Right kidney (tissue), 1 donor: Measurements from ENCODE around the gene TNFRSF9.
"Not testable (repeated sequence)": the region's sequence is repeated elsewhere in the genome, so short reads cannot be mapped to it uniquely, and the experiment has no call there.

Experiments
- DNase-seq: peaks from one replicate; pipeline ENCODE4 v3.0.0-alpha.2; 2016

TNFRSF9 gene

DNA sequence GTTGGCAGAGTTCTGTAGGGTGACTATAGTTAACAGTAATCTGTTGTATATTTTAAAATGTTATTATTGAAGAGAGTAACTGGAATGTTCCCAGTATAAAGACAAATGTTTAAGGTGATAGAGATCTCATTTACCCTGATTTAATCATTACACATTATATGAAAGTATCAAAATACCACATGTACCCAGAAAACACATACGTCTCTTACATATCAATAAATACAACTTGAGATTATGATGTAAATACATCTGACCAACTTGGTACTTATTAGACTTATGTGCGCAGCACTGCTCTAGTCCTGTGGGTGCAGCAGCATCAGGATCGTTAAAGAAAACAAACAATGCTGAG lies 20.2 kb upstream of the TNFRSF9 start:
- DNase-seq, result no peak

DNA sequence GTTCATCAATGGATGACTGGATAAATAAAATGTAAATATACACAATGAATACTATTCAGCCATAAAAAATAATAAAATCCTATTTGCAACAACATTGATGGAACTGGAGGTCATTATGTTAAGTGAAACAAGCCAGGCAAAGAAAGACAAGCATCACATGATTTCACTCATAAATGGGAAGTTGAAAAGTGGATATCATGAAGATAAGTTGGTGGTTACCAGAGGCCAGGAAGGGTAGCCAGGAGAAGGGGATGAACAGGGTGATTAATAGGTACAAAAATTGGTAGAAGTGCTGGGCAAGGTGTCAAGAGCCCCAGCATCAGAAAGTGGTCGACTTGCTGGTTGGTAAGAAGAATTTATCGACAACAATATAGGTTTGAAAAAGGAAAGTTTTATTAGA lies 19.5 kb upstream of the TNFRSF9 start:
- DNase-seq, result no peak

GRCh38 chr1:7956218-7957032 lies 15.8 kb upstream of the TNFRSF9 start:
- no peak for DNase-seq

GRCh38 chr1:7954683-7955082 lies 14.0 kb upstream of the TNFRSF9 start:
- DNase-seq, result no peak

DNA sequence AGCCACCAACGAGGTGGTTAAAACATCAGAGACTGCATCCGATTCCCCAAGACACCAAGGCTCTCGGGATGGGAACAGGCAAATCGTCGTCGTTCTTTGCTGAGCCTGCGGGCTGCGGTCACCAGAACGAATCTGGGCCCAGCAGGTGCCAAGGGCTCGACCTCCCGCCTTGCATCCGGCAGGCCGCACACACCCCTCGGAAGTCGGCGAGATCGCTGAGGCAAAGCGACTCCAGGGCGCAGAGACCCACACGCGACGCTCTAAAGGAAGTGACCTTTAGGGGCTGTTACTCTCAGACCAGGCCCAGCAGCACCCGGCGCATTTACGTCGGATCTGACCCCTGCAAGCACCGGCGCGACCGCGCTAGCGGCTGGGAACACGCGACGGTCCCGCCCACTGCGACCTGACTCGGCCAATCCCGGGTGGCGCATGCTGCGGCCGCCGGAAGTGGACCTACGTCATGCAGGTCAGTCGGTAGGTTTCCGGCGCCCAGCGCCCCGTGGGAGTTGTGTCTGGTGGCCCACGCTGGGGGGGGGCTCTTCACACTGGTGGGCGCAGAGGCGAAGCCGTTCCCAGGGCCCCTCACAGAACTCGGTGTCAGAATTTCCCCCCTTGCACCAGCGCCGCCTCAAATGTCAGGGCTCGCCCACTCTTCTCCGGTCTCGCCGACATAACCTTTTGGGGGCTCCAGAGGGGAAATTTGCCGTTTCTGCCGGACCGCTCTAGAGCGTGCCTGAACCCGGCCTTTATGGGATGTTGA lies 13.4 kb upstream of the TNFRSF9 start:
- peak; percentile 92 for DNase-seq

DNA sequence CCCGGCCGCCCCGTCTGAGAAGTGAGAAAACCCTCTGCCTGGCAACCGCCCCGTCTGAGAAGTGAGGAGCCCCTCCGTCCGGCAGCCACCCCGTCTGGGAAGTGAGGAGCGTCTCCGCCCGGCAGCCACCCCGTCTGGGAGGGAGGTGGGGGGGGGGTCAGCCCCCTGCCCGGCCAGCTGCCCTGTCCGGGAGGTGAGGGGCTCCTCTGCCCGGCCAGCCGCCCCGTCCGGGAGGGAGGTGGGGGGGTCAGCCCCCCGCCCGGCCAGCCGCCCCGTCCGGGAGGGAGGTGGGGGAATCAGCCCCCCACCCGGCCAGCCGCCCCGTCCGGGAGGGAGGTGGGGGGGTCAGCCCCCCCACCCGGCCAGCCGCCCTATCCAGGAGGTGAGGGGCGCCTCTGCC lies 12.2 kb upstream of the TNFRSF9 start:
- not testable (repeated sequence) for DNase-seq

DNA sequence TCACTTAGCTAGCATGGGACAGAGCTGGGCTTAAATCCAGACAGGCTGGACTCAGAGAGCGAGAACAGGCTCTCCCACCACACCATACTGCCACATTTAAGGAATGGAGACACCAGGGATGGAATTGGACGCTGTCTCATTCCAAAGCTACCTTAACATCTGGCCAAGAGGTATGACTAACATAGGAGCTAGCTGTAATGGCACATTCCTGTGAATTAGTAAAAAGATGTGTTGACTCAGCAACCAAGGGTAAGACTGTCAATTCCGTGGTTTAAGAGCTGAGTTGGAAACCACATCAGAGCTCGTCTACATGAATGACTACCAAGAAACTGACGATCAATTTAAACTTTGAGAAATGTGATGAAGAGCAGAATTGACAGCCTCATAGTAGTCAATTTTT lies 8.3 kb upstream of the TNFRSF9 start:
- no peak for DNase-seq

DNA sequence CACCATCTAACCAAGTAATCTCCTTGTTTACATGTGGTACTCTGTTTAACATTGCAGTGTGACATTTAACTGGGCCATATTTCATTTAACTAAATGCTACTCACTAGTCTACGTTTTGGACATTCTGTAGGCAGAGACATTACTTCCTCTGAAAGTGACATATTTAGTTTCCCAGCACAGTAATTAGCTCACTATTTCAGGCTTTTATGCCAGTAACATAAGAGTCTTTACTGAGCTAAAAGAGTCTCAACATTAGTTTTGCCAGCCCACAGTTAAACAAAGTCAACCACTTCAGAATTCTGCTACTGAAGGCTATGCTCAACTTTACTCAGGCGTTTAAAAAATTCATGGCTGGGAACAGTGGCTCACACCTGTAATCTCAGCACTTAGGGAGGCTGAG lies 2.6 kb upstream of the TNFRSF9 start:
- DNase-seq, result no peak

GRCh38 chr1:7942214-7942921 lies 1.7 kb upstream of the TNFRSF9 start:
- peak; percentile 60 for DNase-seq

DNA sequence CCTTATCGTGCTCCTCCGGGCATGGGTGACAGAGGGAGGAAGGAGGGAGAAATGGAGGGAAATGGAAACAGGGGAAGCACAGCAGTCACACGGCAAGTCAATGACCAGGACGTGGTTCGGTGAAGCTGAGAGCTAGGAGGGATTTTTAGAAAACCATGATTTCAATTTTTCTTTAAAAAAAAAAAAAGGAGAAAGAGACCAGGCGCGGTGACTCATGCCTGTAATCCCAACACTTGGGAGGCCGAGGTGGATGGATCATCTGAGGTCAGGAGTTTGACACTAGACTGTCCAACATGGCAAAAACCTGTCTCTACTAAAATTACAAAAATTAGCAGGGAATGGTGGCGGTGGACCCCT lies 776 bp upstream of the TNFRSF9 start:
- no peak for DNase-seq

DNA sequence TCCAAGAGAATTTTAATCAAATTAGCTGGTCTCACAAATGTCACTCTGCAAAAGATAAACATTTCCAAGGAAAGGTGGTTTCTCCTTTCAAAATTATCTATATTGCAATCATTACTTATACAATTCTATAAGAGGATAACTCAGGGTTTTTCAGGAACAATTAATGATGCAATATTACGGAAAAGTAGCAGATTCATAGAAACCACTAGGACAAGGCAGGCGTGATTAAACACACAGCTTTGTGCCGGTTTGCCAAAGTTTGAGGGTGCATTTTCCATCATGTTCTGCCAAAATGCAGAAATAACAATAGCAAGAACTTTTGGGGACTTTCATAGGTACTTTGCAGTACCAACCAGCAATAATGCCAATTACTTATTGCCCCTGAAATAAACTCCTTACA lies 605 bp downstream of the TNFRSF9 start:
- DNase-seq, result no peak

DNA sequence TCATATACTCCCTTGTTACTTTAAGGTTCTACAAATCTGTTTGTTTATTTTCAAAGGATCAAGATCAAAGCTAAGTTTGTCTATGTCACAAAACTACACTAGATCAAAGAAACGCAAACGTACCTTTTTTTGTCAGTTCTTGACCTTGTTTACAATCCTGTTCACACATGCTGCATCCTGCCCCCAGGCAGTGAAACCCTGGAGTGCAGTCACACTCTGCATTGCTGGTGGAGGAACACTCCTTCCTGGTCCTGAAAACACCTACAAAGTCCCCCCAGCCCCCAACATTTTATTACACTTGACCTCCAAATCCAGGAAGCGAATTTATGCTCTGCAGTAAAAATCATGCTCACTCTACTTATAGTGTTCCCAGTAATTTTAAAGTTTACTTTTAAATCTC lies 2.6 kb downstream of the TNFRSF9 start:
- DNase-seq, result no peak

GRCh38 chr1:7932524-7933138 lies 8.0 kb downstream of the TNFRSF9 start:
- no peak for DNase-seq

DNA sequence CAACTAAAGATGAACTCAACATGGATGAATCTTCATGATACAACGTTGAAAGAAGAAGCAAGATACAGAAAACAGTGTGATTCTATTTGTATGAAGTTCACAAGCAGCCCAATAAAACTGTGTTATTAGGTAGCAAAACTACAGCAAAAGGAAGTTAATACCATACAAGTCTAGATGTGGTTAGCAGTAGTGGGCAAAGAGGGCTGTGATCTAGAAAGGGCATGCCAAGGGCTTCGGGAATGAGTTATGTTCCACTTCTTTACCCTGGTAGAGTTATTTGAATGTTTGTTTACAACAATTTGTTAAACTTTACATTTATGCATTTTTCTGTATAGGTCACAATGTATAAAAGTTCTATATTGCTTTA lies 9.2 kb downstream of the TNFRSF9 start:
- DNase-seq, result no peak

DNA sequence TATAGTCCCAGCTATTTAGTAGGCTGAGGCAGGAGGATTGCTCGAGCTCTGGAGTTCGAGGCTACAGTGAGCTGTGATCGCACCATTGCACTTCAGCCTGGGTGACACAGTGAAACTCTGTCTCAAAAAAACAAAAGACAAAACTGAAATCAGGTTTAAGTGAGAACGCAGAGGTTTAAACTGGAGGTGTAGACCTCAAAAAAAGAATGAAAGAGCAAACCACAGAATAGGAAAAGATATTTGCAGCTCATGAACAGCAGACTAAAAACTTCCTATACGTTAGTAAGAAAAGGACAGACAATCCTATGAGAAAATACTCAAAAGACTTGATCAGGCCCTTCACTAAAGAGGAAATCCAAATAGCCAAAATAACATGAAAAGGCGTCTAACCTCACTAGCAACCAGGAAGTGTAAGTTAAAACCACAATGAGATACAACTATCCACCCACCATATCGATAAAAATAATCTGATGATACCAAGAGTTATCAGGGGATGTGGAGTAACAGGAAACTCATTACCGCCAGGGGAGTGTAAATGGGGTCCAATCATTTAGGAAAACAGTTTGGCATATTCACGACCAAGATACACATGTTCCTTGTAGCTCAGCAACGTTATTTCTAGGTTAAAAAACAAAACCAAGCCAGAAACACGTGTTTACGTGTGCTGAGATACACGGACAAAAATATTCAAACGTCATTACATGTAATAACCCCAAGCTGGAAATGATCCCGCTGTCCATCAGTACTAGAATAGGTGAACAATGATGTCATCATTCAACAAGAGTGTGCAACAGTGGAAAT lies 9.8 kb downstream of the TNFRSF9 start:
- no peak for DNase-seq

DNA sequence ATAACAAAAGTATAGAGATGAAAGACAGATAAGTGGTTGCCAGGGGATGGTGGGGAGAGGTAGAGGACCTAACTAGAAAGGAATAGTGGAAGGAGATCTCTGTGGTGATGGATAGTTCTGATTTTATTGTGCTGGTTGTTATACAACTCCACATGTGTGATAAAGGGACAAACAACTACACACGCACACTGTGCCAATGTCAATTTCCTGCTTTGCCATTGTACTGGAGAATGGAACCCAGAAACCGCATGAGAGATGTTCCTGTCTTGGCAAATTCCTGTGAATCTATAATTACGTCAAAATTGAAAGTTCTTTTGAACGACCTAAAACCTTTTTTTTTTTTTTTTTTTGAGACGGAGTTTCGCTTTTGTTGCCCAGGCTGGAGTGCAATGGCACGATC lies 11.0 kb downstream of the TNFRSF9 start:
- no peak for DNase-seq

GRCh38 chr1:7928247-7928646 lies 12.4 kb downstream of the TNFRSF9 start:
- DNase-seq, result no peak

DNA sequence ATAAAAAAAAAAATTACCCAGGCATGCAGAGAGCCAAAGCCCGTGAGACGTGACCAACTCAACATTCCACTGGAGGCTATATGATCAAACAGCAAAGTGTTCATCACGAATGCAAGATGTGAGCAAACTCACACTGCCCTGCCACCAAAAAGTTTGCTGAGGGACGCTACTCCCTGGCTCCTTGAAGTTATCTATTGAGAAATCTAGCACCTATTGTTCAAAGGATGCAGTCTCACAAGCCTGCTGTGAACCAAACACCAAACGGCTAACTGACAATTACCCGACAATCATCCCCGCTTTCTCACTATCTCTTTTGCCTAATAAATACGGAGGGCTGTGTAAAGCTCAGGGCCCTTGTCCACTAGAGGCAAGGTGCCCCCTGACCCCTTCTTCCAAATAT lies 13.6 kb downstream of the TNFRSF9 start:
- not testable (repeated sequence) for DNase-seq

DNA sequence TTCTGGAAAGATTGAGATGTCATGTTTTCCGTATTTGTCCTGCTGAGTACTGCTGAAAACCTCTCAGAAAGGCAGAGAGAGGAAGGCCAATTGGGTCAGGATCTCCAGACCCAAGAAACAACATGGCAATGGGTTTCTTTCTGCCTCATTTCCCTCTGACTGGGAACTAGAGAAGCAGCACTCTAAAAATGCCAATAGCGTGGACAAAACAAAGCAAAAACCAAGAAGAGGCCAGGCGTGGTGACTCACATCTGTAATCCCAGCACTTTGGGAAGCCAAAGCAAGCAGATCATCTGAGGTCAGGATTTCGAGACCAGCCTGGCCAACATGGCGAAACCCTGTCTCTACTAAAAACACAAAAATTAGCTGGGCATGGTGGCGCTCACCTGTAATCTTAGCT lies 18.3 kb downstream of the TNFRSF9 start:
- DNase-seq, result no peak

DNA sequence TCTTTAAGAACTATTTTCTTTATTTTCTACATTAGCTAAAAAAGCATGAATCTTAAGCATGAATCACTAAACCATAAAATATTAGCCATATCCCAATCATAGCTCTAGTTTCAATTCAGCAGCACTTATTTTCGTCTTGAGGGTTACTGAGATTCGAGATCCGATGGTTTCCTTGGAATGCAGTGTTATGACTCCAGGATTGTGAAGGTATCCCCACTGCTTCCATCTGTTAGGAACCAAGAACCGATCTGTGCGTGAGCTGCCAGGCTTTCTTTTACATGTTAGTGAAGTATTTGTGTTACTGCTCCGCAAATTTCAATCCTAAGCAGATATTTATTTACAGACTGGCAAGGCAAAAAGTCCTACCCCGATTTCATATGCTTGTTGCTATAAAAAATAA lies 18.8 kb downstream of the TNFRSF9 start:
- no peak for DNase-seq

DNA sequence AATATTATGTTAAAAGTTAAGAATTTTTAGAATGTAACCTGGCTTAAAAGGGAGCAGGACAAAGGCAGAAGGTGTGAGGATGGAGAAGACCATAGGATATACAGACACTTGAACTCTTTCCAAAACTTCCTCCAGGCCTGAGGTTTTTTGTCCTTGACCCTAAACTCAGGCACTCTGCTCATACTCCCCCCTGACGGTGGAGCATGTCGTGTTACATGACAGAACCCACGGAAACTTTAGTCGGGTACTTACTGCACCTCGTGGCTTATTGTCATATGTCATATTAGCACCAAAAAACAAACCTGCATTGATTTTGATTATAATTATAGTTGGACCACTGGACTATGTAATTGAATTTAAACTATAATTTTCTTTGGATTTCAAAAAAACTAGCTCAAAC lies 20.8 kb downstream of the TNFRSF9 start:
- DNase-seq, result no peak

DNA sequence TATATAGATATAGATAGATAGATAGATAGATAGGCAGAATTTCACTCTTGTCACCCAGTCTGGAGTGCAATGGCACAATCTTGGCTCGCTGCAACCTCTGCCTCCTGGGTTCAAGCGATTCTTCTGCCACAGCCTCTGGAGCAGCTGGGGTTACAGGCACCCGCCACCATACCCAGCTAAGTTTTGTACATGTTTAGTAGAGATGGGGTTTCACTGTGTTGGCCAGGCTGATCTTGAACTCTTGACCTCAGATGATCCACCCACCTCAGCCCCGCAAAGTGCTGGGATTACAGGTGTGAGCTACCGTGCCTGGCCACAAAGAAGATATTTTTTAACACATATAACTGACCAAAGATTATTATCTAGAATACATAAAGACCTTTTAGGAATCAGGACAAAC lies 22.7 kb downstream of the TNFRSF9 start:
- not testable (repeated sequence) for DNase-seq
